ENCODE results near the gene PARD3B. TPM values are rescaled to one million over a fixed set of nuclear protein-coding genes. Genes with fewer than 3 reads are reported as not detected.

PARD3B gene
- total and polyA plus RNA-seq, 2 of the 4 experiments (the other 2 are of a cell fraction) = 3.3 to 15.6 TPM

GRCh38 chr2:204835786-204836185, 290.5 kb downstream of the PARD3B start:
- CTCF ChIA-PET = no interaction called here
- no peak for ATAC-seq (ENCODE audit: low read depth)
- peaks cover 7 to 11% of the 10 kb centered on the region in 2 experiments; a peak in 1 of 4 replicates for H3K79me1 ChIP-seq (ENCODE audit: low read depth in 1 of 2, low read length in 2 of 2)
- in situ Hi-C loops (cut with MboI; ENCODE audit: low sequenced_read_pairs) (no loop called here), intact Hi-C loops (cut with micrococcal nuclease) (no loop called here), dilution Hi-C loops (cut with HindIII; ENCODE audit: low sequenced_read_pairs, unreplicated experiment) (no loop called here)
- H2AK5ac ChIP-seq (ENCODE audit: low read depth, low read length) = no peak overlapping the region
- H3K14ac ChIP-seq (replicated peaks; ENCODE audit: low read depth, low read length) = no peak overlapping the region
- no peaks in the 10 kb centered on the region; the same call in 1 of the 2 replicates for H4K20me1 ChIP-seq (ENCODE audit: insufficient read depth, low read length)
- H3K27ac ChIP-seq (ENCODE audit: insufficient read depth, low read length) = no peak overlapping the region
- no peaks in the 10 kb centered on the region for H3K27me3 ChIP-seq (ENCODE audit: control insufficient read depth, insufficient read depth, low read length)
- WGBS, 2 experiments (ENCODE audit: extremely low coverage in 2 of 2, insufficient read length in 1 of 2) = no CpG with 5 or more reads among the region's 3 CpGs
- no peak overlapping the region for H2AFZ ChIP-seq (replicated peaks; ENCODE audit: low read length, poor library complexity)
- no peak overlapping the region for H3K4me2 ChIP-seq (ENCODE audit: low read depth, low read length)
- no peak overlapping the region for H3K9ac ChIP-seq (ENCODE audit: low read depth, low read length)
- no peak overlapping the region for H4K5ac ChIP-seq (ENCODE audit: low read depth, low read length)
- H4K91ac ChIP-seq (ENCODE audit: insufficient read depth, low read depth, low read length) = no peak overlapping the region
- H2BK5ac ChIP-seq (ENCODE audit: low read depth, low read length, poor library complexity, severe bottlenecking) = no peak overlapping the region
- H3K9me1 ChIP-seq (ENCODE audit: insufficient read depth, low read length) = no peaks in the 10 kb centered on the region
- no peaks in the 10 kb centered on the region for H3K4me1 ChIP-seq (ENCODE audit: control insufficient read depth, insufficient read depth, low read length)
- H3K36me3 ChIP-seq (ENCODE audit: control insufficient read depth, insufficient read depth, low read length) = no peaks in the 10 kb centered on the region
- no peak overlapping the region for H4K8ac ChIP-seq (ENCODE audit: low read depth in 2 of 2, low read length in 2 of 2)
- no peaks in the 10 kb centered on the region for H3K9me3 ChIP-seq (ENCODE audit: control insufficient read depth, insufficient read depth, low read length)
- POLR2A ChIA-PET (ENCODE audit: unreplicated experiment) = no interaction called here
- no peak overlapping the region for H2BK20ac ChIP-seq (ENCODE audit: low read depth, low read length)
- H3K18ac ChIP-seq (ENCODE audit: low read depth, low read length) = no peak overlapping the region
- H3K23ac ChIP-seq (ENCODE audit: low read depth, low read length) = no peak overlapping the region
- no peak overlapping the region for H3K4me3 ChIP-seq (ENCODE audit: insufficient read depth, low read depth, low read length)
- BruUV-seq (replicated peaks) = no TSS peak
- no peak overlapping the region for H2AK9ac ChIP-seq (replicated peaks; ENCODE audit: low read depth, low read length, poor library complexity)
- no peak for DNase-seq
- no peak for TF ChIP-seq MAZ (IDR thresholded peaks at IDR 0.05; ENCODE audit: borderline replicate concordance, low read depth, low read length)
- no peak for TF ChIP-seq RCOR1 (IDR thresholded peaks at IDR 0.05; ENCODE audit: insufficient replicate concordance, low read length)
- no peak for TF ChIP-seq FOS (IDR thresholded peaks at IDR 0.05; ENCODE audit: low read depth, low read length)
- TF ChIP-seq MAFK (IDR thresholded peaks at IDR 0.05; ENCODE audit: low read depth, low read length) = no peak
- no peak for TF ChIP-seq RAD21 (IDR thresholded peaks at IDR 0.05; ENCODE audit: low read length)
- TF ChIP-seq CTCF (conservative IDR thresholded peaks at IDR 0.05; ENCODE audit: low read depth, low read length) = no peak
- TF ChIP-seq USF2 (IDR thresholded peaks at IDR 0.05; ENCODE audit: low read depth, low read length) = no peak
- TF ChIP-seq BHLHE40 (IDR thresholded peaks at IDR 0.05; ENCODE audit: low read depth, low read length) = no peak
- TF ChIP-seq POLR2A (IDR thresholded peaks at IDR 0.05; ENCODE audit: low read depth, low read length) = no peak
- no peak for TF ChIP-seq ELK1 (IDR thresholded peaks at IDR 0.05; ENCODE audit: borderline replicate concordance, low read depth, low read length)
- no peak for TF ChIP-seq MXI1 (IDR thresholded peaks at IDR 0.05; ENCODE audit: borderline replicate concordance, low read depth, low read length)
- no peak for TF ChIP-seq NFE2L2 (IDR thresholded peaks at IDR 0.05; ENCODE audit: low read depth, low read length)
- TF ChIP-seq RFX5 (IDR thresholded peaks at IDR 0.05; ENCODE audit: low read depth, low read length) = no peak
- TF ChIP-seq CHD1 (IDR thresholded peaks at IDR 0.05; ENCODE audit: low read depth, low read length) = no peak
- no peak overlapping the region for H3K56ac ChIP-seq (ENCODE audit: extremely low read depth, insufficient read depth, low read length)
- no peak overlapping the region for H2BK120ac ChIP-seq (ENCODE audit: low read depth, low read length)
- no peak overlapping the region for H2BK15ac ChIP-seq (ENCODE audit: low read depth, low read length)
- H3K4ac ChIP-seq (ENCODE audit: low read depth, low read length) = no peak overlapping the region
